KG1 (cell line): ENCODE measurements around the gene CPEB4.
A peak's percentile ranks its signal among the peaks of the same experiment; 100 is the strongest.

Experiments used
- DNase-seq: peaks from one replicate; lab custom pipeline; 2025; lab: John Stamatoyannopoulos, UW

The CPEB4 gene

GRCh38 chr5:173913686-173914321, 25.7 kb downstream of the CPEB4 start:
- no peak for DNase-seq

GRCh38 chr5:173915310-173916014, 27.3 kb downstream of the CPEB4 start:
- no peak for DNase-seq

- no peak for DNase-seq
These were observed 28.1 kb downstream of the CPEB4 start for GRCh38 chr5:173916233-173916632.

DNA sequence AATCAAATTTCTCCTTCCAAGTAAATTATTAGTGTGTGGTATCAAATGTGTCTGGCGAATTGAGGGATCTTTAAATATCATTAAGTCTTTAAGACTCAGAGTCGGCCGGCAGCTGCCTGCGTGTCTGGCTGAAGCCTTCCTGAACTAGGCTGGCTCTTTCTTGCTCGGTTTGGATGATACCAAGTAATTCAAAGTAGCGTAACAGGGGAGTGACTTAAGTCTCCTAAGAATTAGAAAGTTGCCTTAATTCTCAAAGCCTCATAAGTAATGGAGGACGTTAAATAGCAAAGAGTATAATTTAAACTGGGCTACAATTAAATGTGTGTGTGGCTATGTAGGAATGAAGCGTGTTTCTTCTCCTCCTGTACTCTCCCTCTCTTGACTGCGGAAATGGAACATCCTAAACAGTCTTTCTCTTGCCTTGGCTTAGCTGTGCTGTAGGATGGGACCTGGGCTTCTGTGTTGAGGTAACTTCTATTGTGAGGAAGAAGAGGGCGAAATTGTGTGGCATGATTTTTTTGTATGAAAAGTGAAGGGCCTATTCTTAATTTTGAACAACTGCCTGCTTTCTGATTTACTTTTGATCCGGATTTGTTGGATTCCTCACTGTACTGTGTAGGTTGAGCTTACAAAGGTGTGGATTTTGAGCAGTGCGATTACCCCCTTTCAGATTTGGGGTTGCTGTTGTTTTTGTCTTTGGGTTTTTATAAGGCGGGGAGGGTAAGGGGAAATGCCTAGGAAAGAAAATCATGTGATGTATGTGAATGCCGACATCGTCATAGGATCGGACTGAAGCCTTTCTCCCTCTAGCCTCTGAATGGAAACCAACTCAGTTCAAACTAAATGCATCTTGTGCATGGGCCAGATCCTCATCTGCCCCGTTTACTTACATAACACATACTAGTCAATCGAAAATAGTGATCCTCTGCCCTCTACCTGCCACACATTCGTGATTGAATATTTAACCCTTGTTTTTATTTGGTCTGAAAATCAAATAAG, 29.9 kb downstream of the CPEB4 start:
- DNase-seq = peak; percentile 98

DNA sequence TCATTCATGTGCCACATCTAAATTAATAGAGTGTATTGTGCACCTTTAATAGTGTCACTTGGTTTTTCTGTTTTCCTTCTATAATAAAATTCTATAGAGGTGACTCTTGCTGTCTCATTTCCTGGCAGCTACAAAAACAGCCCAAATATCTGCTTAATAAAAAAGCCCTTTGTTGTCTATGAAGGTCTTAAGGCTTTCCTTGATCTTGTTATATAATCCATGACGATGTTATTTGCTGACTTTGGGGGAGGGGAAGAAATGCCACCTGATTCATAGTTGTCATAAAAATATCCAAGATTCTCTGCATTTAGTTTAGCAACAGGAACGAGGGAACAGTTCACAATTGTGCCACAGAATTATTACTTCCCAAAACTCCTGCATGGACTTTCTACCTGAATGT, 31.3 kb downstream of the CPEB4 start:
- no peak for DNase-seq

DNA sequence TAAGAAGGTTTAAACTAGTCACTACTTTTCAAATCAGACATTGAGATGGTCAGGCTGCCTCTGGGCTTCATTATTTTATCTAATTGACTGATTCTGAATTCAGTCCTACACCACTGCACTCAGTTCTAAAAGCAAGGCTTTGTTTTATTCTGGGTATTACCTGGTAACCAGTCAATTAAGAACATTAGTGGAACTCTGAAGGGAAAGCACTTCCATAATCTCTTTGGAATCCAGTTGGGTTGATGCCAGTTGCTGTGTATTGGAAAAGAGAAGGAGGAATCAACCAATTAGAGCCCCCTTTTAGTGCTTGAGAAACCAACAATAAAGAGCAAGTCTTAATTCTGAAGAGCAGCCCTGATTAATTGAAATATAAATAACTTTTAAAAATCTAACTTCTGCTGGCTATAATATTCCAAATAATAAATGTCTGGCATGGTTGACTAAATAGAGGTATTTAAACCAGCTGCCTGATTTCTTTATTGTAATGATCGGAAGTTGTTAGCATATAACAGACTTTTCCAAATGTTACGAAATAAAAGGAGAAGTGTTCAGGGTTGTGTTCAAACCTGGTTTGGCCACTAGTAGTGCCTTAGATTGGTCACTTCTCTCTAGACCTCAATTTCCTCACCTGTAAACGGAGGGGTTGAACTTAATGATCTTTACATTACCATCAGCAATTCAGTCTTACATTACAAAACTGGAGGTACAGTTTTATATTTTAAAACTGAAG, 32.0 kb downstream of the CPEB4 start:
- no peak for DNase-seq

DNA sequence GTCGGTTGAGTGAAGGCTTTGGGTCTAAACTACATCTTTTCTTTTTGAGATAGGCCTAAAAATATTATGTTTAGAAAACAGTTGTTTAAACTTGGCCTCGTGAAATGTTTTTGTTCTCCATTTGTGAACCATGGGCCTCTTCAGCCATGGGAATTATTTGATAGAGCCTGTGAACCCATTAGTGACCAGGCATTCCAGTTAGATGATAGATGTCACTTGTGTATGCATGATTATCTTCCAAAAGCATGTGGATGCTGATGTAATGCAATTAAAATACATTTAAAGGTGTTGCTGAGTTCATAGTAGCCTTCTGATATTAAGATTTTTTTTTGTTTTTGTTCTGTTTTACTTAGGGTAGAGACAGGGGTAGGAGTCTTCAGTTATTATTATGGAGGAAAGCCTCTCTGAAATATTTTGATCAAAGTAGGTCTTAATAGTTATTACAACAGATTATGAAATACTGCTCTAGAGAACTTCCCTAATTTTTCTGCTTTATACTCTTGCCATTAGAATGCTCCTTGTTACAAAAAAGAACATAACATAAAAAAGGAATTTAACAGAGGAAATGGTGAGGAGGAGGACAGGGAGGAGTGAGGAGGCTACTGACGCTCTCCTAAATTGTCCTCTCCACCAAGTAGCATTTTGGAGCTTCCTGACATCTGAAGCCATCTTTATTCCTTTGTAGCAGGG, 32.9 kb downstream of the CPEB4 start:
- no peak for DNase-seq

GRCh38 chr5:173922527-173922926, 34.4 kb downstream of the CPEB4 start:
- no peak for DNase-seq

DNA sequence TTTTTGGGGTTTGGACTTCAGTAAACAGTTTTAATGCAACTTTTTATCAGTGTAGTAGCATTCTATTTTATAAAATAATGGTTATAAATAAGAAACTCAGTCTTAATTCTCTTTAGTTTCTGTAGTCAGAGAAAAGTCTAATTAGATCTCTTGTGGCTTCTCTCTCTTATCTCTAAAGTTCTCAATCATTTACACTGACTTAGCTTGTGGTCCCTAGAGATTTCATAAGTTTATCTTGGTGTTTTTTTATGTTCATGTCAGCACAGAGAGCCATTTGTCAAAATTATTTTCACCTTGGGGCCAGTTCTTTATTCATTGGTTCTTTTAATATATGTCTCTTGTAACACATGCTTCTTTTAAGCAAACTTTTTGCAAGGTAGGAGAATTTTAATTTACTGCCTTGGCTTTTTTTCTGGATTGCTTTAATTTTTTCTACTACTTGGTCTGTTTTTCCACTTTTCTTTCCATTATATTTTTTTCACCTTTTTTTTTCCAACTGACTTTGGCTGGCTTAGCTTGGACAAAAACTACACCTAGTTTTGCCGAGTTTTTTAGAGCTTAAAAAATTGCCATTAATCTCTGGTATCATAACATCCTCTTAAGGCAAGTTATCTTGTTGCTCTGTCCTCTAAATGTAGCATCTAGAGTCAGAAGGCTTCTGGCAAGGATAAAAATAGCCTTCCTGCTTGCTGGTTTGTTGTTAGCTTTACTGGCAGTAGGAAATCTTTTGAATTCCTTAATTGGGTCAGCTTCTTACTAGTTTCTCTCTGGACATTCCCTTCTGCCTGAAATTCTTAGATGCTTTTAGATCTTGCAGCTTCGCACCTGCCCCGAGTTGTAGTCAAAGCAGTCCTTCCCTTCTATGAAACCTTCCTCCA, 35.3 kb downstream of the CPEB4 start:
- no peak for DNase-seq

GRCh38 chr5:173924899-173925298, 36.8 kb downstream of the CPEB4 start:
- DNase-seq = no peak

DNA sequence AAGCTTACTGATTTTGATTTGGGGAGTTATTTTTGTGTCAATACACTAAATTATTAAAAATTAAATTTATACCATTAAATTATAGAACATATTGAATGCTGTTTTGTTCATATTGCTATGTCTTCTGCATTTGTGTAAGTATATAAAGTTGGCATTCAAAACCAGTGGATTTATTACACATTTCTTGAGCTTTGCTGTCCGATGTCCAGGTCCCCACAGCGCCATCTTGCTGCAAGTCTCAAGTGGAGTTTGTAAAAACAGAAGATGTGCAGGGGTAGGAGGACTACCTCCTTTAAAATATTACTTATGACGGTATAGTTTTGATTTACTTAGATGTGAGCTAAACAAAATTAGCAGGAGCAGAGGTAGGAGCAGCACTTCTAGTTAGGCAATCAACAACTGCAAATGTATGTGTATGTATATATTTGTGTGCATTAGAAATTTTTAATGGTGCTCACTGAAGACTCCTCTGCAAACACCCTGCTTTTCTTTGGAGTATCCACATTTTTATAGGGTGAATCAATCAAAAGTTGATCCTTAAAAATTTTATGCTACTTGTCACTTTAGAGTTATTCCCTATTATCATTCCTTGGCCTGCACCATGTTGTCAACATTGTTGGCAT, 37.4 kb downstream of the CPEB4 start:
- no peak for DNase-seq

GRCh38 chr5:173926359-173926758, 38.2 kb downstream of the CPEB4 start:
- DNase-seq = no peak

GRCh38 chr5:173928871-173929574, 40.9 kb downstream of the CPEB4 start:
- no peak for DNase-seq

DNA sequence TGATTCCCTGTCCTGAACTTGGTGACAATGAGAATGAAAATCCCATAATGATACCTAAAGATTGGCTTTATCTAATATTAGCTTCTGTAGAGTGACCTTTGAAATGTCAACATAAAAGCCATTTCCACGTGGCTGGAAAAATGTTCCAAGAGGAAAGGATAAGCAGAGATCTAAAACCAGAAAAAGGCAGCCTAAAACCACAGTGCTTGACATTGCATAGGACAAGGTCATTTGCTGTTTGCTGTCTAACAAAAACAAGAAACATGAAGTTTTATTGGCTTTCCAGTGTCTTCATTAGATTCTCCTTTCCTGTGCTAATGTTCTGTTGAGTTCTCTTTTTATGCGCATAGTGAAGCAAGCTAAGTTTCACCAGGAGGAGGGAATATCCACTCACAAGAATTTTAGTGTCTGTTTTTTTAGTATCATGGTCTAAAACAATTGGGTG, 44.6 kb downstream of the CPEB4 start:
- DNase-seq = no peak

DNA sequence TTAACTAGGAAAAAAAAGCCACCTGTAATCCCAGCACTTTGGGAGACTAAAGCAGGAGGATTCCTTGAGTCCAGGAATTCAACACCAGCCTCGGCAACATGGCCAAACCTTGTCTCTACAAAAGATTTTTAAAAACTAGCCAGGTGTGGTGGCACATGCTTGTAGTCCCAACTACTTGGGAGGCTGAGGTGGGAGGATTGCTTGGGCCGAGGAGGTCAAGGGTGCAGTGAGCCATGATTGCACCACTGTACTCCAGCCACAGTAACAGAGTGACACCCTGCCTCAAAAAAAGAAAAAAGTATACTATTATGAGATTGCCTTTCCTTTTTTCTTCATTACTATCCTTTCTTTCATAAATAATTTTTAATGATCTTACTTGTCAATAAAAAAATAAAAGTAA, 45.8 kb downstream of the CPEB4 start:
- no peak for DNase-seq

DNA sequence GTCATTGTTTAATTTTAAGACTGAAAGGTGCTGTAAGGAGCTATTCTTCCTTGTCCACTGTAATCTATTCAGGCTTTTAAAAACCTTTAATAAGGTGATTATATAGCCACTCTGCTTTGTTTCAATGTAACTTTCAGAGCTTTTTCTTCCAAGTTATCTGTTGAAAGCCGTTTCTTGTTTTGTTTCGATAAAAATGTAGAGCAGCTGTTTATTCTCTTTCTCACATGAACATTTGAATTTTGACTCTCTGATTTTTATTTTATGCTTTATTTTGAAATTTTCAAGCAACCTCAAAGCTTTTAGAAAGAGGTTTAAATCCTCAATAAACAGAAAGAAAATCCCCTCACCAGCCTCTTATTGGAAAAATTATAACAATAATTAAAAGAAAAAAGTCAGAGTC, 47.2 kb downstream of the CPEB4 start:
- no peak for DNase-seq

- no peak for DNase-seq
These were observed 52.1 kb downstream of the CPEB4 start for GRCh38 chr5:173940269-173940668.

GRCh38 chr5:173941102-173941501, 53.0 kb downstream of the CPEB4 start:
- no peak for DNase-seq

DNA sequence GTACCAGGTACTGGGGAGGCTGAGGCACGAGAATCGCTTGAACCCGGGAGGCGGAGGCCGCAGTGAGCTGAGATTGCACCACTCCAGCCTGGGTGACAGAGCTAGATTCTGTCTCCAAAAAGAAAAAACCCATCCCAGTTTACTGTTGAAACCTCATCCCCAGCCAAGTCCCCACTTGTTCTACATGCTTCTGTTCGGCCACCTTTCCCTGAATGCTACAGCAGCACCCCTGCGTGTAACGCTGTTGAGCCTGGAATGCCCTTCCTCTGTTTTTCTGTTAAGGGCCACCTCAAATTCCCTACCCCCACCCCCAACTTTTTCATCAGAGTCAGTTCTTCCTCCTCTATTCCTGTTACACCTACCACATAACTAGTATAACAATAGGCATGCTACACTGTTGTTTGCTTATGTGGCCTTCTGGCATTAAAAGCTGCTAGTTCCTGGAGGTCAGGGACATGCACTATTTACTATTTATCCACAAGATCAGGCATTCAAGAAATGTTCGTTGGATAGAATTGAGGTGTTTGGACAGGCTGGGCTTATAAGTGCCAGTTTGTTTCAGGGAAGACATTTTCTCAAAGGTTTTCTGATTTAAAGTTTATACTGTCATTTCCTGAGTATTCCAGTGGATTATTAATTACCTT, 53.7 kb downstream of the CPEB4 start:
- no peak for DNase-seq
